Measurements from ENCODE around the gene RNF123. TPM values are rescaled to one million over a fixed set of nuclear protein-coding genes. Genes with fewer than 3 reads are reported as not detected.
A peak's percentile ranks its signal among the peaks of the same experiment; 100 is the strongest.

RNF123 gene
- total RNA-seq, 2 experiments from 2014 or later, result 32.4 to 35.5 TPM

DNA sequence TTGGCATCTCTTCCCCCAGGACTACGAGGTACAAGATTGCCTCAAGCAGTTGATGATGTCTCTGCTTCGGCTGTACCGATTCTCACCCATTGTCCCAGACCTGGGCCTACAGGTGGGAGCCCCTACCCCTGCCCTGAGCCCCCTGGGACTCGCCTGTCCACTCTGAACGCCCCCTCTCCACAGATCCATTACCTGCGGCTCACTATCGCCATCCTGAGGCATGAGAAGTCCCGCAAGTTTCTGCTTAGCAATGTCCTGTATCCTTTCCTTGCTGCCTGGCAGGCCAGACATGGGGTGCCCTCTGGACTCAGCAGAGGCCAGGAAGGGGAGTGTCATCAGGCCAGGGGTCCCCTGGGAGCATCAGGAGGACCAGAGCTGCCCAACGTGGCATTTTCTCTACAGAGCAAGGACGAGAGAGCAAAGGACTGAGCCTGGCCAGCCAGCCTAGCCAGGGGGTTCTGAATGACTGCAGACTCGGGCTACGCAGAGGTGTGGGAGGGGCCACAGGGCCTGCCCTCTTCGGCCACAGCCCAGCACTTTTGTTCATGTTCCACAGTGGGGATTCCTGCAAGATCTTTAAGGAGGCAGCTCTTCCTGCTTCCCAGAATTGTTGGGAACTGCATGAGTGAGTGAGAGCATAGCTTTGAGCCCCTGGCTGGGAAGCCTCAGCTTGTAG is 11.2 kb downstream of the RNF123 start:
- Mint-ChIP-seq H3K9me3 (no peaks in the 10 kb centered on the region), H3K27ac (no peak overlapping the region), H3K36me3 (peaks cover 2% of the 10 kb centered on the region)

DNA sequence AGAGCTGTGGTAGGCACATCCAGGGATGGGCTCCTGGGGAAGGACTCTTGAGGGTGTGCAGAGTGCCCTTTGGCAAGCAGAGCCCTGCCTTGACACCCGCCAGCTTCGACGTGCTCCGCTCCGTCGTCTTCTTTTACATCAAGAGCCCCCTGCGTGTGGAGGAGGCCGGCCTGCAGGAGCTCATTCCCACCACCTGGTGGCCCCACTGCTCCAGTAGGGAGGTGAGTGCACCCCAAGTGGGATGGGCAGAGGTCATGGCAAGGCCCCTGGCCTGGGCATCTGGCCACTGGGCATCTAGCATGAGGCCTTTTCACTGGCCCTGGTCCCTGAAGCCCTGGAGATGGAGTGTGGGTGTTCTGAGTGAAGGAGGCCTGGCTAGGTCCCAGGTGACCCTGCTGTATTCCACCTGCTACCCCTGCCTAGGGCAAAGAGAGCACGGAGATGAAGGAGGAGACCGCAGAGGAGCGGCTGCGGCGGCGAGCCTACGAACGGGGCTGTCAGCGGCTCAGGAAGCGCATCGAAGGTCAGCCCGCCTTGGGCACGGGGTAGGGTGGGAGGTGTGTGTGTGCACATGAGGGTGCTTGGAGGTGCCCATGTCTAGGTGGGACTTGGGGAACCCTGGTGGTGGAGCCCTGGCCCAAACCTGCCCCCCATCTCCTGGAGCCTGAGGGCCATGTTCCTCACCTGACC is 12.2 kb downstream of the RNF123 start:
- Mint-ChIP-seq H3K4me1 (no peaks in the 10 kb centered on the region), H3K36me3 (peaks cover 2% of the 10 kb centered on the region), H3K4me3 (no peak overlapping the region), H3K27me3 (no peaks in the 10 kb centered on the region), H3K27ac (no peak overlapping the region), H3K9me3 (no peaks in the 10 kb centered on the region)
- DNase-seq, result no peak

More for the DNA sequence above, 11.2 kb downstream of the RNF123 start:
- Mint-ChIP-seq H3K27me3 (no peaks in the 10 kb centered on the region), H3K4me1 (no peaks in the 10 kb centered on the region), H3K4me3 (no peak overlapping the region)
- no peak for DNase-seq

DNA sequence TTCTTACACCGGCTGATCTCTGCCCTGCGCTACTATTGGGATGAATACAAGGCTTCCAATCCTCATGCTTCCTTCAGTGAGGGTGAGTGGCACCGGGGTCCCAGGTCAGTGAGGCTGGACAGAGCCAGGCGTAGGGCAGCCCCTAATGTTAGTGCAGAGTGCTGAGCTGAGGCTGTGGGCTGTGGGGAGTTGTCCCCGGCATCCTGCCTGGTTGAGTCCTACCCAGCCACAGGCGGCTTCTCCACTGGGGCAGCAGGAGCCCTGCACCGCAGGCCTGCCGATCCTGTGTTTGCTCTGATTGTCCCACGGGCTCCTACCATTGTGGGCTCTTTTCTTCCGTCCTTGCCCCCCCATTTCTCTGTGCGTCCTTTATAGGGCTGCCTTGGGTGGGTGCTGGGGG is 13.3 kb downstream of the RNF123 start:
- DNase-seq, result no peak
- H3K9me3 Mint-ChIP-seq, result no peaks in the 10 kb centered on the region
- no peaks in the 10 kb centered on the region for H3K27me3 Mint-ChIP-seq
- H3K36me3 Mint-ChIP-seq, result peaks cover 2% of the 10 kb centered on the region
- H3K4me1 Mint-ChIP-seq, result no peaks in the 10 kb centered on the region
- no peak overlapping the region for H3K4me3 Mint-ChIP-seq
- H3K27ac Mint-ChIP-seq, result no peak overlapping the region

DNA sequence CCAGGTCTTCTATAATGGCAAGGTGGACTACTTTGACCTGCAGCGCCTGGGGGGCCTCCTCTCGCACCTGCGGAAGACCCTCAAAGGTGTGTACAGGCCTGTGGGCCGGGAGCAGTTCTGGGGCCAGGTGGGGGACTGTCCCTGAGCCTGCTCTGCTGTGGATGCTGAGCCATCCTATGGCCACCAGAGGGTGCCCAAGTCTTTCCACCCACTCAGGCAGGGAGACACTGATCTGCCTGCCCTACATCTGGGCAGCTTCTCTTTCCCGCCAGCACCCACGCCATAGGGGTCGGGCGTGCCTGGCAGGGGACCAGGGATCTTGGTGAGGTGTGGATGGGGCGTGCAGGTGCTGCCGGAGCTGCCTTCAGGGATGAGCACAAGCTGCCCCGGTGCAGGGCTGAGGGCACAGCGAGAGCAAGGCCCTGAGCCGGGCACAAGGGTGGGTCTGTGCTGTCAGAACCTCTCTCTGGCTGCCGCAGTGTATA is 14.1 kb downstream of the RNF123 start:
- H3K9me3 Mint-ChIP-seq, result no peaks in the 10 kb centered on the region
- peaks cover 2% of the 10 kb centered on the region for H3K36me3 Mint-ChIP-seq
- no peak overlapping the region for H3K4me3 Mint-ChIP-seq
- peak; percentile 68 for DNase-seq
- no peak overlapping the region for H3K27ac Mint-ChIP-seq
- H3K4me1 Mint-ChIP-seq, result no peaks in the 10 kb centered on the region
- H3K27me3 Mint-ChIP-seq, result no peaks in the 10 kb centered on the region

DNA sequence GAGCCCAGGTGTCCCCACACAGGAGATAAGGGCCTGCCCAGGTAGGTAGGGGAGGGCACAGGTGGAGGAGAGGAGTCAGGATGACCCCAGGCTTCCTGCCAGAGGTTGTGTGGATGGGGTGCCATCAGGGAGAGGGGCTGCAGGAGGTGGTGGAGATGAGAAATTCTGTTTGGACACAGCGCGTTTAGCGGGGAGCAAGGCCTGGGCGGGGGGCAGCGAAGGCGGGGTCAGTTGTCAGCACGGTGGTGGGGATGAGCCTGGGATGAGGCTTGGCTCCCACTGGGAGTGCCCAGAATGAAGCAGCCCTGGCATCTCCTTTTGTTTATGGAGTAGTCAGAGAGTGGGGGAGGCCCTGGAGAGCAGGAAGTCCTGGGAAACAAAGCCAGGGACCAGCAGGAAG is 14.6 kb downstream of the RNF123 start:
- H3K4me1 Mint-ChIP-seq, result no peaks in the 10 kb centered on the region
- DNase-seq, result no peak
- no peaks in the 10 kb centered on the region for H3K27me3 Mint-ChIP-seq
- H3K9me3 Mint-ChIP-seq, result no peaks in the 10 kb centered on the region
- no peak overlapping the region for H3K4me3 Mint-ChIP-seq
- H3K27ac Mint-ChIP-seq, result no peak overlapping the region
- peaks cover 2% of the 10 kb centered on the region for H3K36me3 Mint-ChIP-seq

DNA sequence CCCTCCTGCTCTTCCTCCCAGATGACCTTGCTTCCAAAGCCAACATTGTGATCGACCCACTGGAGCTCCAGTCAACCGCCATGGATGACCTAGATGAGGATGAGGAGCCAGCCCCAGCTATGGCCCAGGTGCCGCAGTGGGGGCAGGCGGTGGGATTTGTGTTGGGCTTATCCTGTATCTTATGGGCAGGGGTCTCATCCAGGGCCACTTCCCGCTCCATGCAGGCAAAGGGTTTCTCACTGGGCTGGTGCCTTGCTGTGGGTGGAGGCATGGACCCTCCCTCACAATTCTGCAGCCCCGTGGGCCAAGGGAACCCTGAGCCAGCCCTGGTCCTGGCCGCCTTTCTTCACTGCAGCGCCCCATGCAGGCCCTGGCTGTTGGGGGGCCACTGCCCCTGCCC is 15.3 kb downstream of the RNF123 start:
- H3K4me1 Mint-ChIP-seq, result no peaks in the 10 kb centered on the region
- H3K4me3 Mint-ChIP-seq, result no peak overlapping the region
- no peaks in the 10 kb centered on the region for H3K27me3 Mint-ChIP-seq
- H3K9me3 Mint-ChIP-seq, result no peaks in the 10 kb centered on the region
- H3K27ac Mint-ChIP-seq, result no peak overlapping the region
- no peak for DNase-seq
- H3K36me3 Mint-ChIP-seq, result peaks cover 2% of the 10 kb centered on the region

DNA sequence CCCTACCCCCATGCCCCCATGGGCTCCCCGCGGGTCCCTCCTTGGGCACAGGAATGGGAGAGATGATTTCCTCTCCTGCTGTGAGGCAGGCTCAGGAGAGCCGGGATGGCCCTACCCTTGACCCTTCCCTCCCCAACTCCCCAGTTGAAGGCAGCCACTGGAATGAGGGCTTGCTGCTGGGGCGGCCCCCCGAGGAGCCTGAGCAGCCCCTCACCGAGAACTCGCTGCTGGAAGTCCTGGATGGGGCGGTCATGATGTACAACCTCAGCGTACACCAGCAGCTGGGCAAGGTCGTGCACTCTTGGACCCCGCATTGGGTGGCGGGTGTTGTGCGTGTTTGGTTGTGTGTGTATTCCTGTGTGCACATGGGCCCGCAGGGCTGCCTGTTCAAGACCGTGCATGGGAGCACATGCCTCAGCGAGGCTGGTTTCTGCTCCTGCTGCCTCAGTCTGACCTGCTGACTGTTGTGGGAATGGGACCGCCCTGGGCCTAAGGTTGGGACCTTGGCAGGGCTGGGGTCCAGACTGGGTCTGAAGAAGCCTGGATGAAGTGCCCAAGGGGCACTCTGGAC is 16.1 kb downstream of the RNF123 start:
- peaks cover 2% of the 10 kb centered on the region for H3K36me3 Mint-ChIP-seq
- no peak overlapping the region for H3K4me3 Mint-ChIP-seq
- no peaks in the 10 kb centered on the region for H3K9me3 Mint-ChIP-seq
- no peak overlapping the region for H3K27ac Mint-ChIP-seq
- H3K4me1 Mint-ChIP-seq, result no peaks in the 10 kb centered on the region
- no peaks in the 10 kb centered on the region for H3K27me3 Mint-ChIP-seq
- no peak for DNase-seq

DNA sequence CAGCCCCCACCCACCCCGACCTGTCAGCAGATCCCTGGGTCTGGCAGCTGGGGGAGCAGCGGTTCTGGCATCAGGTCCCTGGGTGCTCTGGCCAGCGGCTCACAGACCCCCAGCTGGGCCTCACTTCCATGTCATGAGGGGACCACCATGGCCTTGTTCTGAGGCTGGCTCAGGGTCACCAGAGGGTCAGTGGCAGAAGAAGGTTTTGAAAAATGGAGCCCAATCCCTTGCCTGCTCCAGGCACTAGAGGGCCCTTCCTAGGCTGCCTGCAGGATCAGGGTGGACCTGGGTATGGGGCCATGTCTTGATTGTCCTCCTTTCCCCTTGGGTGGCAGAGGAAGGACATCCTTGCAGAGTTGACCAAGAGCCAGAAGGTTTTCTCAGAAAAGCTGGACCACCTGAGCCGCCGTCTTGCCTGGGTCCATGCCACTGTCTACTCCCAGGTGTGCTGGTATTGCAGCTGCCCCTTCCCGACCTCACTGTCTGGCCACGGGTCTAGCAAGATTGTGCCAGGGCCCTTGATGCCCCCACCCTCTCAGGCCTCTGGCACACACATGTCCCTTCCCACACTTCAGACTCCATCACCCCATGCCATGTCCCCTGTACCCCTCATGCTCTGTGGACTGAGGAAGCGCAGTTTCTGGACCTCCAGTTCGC is 17.2 kb downstream of the RNF123 start:
- H3K27ac Mint-ChIP-seq, result no peak overlapping the region
- H3K4me1 Mint-ChIP-seq, result peaks cover under 1% of the 10 kb centered on the region
- DNase-seq, result no peak
- H3K9me3 Mint-ChIP-seq, result no peaks in the 10 kb centered on the region
- peaks cover 2% of the 10 kb centered on the region for H3K36me3 Mint-ChIP-seq
- no peaks in the 10 kb centered on the region for H3K27me3 Mint-ChIP-seq
- H3K4me3 Mint-ChIP-seq, result no peak overlapping the region

DNA sequence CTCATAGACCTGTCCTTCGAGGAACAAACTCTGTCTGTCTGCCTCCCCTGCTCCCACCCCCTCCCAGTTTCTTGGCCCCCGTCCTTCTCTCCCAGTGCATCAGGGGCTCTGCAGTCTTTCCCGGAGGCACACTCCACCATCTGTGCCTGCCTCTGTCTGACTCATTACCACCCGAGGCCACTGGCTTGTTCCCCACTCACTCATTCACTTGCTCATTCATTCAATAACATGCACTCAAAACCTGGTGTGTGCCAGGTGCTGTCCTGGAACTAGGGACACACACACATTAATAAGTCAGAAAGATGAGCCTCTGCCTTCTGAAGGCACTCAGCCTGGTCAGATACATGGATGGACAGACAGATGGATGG is 17.7 kb downstream of the RNF123 start:
- Mint-ChIP-seq H3K27me3 (no peaks in the 10 kb centered on the region), H3K9me3 (no peaks in the 10 kb centered on the region), H3K36me3 (peaks cover 2% of the 10 kb centered on the region), H3K4me3 (no peak overlapping the region), H3K4me1 (peaks cover 3% of the 10 kb centered on the region), H3K27ac (no peak overlapping the region)
- no peak for DNase-seq

DNA sequence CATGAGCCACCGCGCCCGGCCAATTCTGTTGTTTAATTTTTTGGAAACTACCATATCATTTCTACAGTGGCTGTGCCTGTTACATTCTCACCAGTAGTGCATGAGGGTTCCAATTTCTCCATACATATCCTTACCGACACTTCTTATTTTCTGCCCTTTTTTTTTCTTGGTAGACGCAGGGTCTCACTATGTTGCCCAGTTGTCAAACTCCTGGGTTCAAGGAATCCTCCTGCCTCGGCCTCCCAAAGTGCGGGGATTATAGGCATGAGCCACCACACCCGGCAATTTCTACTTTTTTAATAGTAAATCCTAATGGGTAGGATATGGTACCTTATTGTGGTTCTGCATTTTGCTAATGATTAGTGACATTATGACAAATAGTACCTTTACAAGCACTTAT is 20.5 kb downstream of the RNF123 start:
- no peak for DNase-seq
- H3K36me3 Mint-ChIP-seq, result no peaks in the 10 kb centered on the region
- no peaks in the 10 kb centered on the region for H3K27me3 Mint-ChIP-seq
- H3K27ac Mint-ChIP-seq, result no peak overlapping the region
- no peaks in the 10 kb centered on the region for H3K9me3 Mint-ChIP-seq
- H3K4me1 Mint-ChIP-seq, result peaks cover 11% of the 10 kb centered on the region
- H3K4me3 Mint-ChIP-seq, result no peak overlapping the region

DNA sequence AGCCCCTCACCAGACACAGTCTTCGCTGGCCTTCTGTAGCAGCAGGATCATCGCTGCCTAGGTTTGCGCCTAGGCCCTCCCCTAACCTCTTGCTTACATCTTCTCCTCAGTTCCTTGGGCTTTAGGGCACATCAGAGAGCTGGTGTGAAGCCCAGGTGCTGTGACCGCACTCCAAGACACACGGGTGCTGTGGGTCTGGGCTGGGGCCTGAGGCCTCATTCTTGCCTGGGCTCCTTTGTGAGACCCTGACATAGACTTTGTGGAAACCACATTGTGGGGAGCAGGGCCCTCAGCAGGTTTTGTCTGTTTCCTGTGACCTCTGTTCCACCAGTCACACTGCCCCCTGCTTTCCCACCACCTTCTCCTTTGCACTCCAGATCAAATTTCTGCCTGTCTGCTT is 22.1 kb downstream of the RNF123 start:
- H3K4me3 Mint-ChIP-seq, result no peak overlapping the region
- no peaks in the 10 kb centered on the region for H3K9me3 Mint-ChIP-seq
- H3K36me3 Mint-ChIP-seq, result no peaks in the 10 kb centered on the region
- H3K27ac Mint-ChIP-seq, result peak overlapping the region; percentile 40
- peaks cover 11% of the 10 kb centered on the region for H3K4me1 Mint-ChIP-seq
- no peaks in the 10 kb centered on the region for H3K27me3 Mint-ChIP-seq
- DNase-seq, result no peak

DNA sequence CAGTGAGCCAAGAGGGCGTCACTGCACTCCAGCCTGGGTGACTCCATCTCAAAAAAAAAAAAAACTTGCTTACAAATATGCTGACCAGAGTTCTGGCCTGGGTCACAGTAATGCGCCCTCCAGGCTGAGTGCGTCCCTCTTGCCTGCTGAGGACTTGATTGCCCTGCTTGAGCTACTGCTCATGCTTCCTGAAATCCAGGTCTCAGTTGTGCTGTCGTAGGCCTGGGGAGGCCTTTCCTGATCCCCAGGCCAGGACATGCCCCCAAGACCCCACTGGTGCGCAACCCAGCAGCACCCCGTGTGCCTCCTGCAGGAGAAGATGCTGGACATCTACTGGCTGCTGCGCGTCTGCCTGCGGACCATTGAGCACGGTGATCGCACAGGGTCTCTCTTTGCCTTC is 22.8 kb downstream of the RNF123 start:
- Mint-ChIP-seq H3K4me3 (no peak overlapping the region), H3K4me1 (peaks cover 11% of the 10 kb centered on the region)

DNA sequence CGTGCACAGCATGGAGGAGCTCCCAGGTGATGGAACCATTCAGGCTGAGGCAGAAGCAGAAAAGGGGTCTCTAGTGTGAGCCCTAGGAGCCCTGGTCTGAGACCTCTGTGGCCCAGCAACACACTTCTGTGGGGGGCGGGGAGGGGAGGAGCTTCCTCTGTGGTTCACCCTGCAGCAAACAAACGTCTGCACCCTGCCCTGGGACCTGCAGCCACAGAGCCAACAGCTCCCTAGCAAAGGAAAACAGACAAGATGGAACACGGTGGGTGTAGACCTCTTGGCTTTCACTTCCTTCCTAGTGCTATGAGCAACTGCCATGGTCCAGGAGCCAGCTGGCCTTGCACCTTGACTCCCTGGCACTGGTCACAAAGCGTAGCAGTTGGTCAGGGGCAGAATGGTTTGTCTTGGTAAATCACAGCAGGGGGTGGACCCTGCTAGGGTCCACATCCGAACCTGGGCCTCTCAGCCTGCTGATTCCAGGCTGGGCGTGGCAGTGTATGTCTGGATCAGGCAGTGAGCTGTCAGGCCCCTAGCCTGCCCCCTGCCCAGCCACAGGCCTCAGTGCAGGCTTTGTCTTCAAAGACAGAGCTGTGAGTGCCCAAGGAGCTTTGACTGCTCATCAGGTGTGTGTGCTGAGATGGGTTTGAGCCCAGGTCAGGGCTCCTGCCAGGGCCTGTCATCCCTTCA is 23.4 kb downstream of the RNF123 start:
- no peak overlapping the region for H3K4me3 Mint-ChIP-seq
- no peaks in the 10 kb centered on the region for H3K27me3 Mint-ChIP-seq
- no peak for DNase-seq
- no peak overlapping the region for H3K27ac Mint-ChIP-seq
- peaks cover 11% of the 10 kb centered on the region for H3K4me1 Mint-ChIP-seq
- no peaks in the 10 kb centered on the region for H3K9me3 Mint-ChIP-seq
- H3K36me3 Mint-ChIP-seq, result no peaks in the 10 kb centered on the region

More for the DNA sequence above, 22.8 kb downstream of the RNF123 start:
- Mint-ChIP-seq H3K36me3 (no peaks in the 10 kb centered on the region), H3K27ac (no peak overlapping the region), H3K27me3 (no peaks in the 10 kb centered on the region), H3K9me3 (no peaks in the 10 kb centered on the region)
- no peak for DNase-seq

DNA sequence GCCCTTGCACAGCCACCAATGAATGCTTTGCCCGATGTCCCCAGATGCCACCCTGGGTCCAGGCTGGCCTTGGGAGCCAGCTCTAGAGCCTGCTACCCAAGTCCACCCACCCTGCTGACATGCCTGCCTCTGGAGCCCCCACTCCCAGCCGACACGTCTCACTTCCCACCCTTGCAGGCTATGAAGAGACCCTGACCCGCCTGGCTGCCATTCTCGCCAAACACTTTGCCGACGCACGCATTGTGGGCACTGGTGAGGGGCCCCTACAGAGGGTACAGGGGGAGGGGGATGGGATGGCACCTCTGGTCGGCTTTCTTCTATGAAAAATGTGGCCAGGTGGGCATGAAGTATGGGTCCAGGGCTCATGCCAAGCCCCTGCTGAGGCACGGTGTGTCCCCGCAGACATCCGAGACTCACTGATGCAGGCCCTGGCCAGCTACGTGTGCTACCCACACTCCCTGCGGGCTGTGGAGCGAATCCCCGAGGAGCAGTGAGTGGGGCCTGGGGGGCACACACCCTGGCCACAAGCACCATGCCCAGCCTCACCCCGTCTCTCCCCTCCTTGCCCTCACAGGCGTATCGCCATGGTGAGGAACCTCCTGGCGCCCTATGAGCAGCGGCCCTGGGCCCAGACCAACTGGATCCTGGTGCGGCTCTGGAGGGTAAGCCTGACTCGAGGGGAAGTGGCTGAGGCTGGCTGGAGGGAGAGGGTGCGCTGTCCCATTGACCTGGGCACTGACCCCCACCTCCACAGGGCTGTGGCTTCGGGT is 24.2 kb downstream of the RNF123 start:
- peaks cover 1% of the 10 kb centered on the region for H3K36me3 Mint-ChIP-seq
- no peak overlapping the region for H3K4me3 Mint-ChIP-seq
- no peaks in the 10 kb centered on the region for H3K27me3 Mint-ChIP-seq
- H3K4me1 Mint-ChIP-seq, result peaks cover 12% of the 10 kb centered on the region
- H3K27ac Mint-ChIP-seq, result no peak overlapping the region
- H3K9me3 Mint-ChIP-seq, result no peaks in the 10 kb centered on the region
- DNase-seq, result no peak
